NCI-H146 treated with DMSO at 0.1 percent for 48 hours (cell line): Measurements from ENCODE around the gene RTCB.
"Not testable (repeated sequence)": the region's sequence is repeated elsewhere in the genome, so short reads cannot be mapped to it uniquely, and the experiment has no call there.

ENCODE experiments used
- DNase-seq: peaks from one replicate; lab custom pipeline; 2025; ENCODE audit not compliant: unreplicated experiment; lab: John Stamatoyannopoulos, UW

RTCB gene

GRCh38 chr22:32395107-32395506 lies 16.9 kb downstream of the RTCB start:
- DNase-seq = no peak

DNA sequence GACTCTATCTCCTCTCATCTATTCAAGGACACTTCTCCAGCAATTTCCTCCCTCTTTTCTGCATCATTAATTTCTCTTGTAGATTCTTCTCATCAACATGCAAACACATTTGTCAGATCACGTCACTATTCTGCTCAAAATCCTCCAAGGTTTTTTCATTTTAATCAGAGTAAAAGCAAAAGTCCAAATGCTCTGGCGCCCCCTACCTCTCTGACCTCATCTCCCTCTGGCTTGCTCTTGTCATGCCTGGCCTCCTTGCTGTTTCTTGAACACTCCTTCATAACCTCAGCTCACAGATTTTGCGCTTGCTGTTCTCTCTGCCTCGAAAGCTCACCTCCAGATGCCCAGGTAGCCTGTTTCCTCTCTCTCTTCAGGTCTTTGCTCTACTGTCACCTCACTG lies 22.4 kb downstream of the RTCB start:
- no peak for DNase-seq

DNA sequence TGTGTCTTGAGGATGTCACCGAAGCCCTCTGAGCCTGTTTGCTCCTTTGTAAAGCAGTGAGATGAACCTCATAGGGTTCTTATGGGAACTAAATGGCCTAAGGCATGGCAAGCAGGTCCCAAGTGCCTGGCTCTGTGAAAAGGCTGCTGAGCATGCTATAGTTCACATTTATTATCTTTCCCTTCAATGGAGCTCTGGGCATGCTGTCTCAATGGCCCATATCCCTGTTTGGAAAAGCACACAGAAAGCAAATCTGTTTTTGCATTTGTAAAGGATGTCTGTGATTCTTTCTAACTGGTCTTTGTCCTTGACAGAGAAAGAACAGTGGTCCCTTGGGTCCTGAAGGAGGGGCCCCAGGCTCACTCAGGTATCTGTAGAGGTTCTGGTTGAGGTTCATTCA lies 26.4 kb downstream of the RTCB start:
- DNase-seq = no peak

DNA sequence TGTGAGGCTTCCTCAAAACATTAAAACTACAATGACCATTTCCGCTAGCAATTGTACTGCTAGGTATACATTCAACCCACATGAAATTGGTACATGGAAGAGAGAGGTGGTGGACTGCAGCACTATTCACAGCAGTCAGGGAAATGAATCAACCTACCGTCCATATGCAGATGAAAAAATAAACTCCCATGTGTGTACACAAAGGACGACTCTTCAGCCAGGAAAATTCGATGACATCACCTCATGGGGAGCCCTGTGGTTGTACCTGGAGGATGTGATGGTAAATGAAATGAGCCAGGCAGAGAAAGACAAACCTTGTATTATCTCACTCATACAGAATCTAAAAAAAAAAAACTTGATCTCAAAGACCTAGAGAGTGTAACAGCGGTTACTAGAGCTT lies 31.1 kb downstream of the RTCB start:
- peak; percentile 14 for DNase-seq

- no peak for DNase-seq
These were observed 33.3 kb downstream of the RTCB start for GRCh38 chr22:32378707-32379272.

DNA sequence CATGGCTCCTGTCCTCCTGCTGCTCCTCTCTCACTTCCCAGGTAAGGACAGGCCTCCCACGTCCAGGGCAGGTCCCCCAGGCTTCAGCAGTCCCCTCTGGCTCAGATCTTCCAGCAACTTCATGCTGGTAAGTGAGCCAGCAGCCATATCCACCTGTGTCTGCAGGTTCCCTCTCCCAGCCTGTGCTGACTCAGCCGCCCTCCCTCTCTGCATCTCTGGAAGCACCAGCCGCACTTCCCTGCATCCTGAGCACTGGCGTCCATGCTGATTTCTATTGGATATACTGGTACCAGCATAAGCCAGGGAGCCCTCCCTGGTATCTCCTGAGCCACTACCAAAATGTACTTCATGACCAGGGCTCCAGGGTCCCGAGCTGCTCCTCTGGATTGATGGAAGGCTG lies 35.4 kb downstream of the RTCB start:
- DNase-seq = no peak

DNA sequence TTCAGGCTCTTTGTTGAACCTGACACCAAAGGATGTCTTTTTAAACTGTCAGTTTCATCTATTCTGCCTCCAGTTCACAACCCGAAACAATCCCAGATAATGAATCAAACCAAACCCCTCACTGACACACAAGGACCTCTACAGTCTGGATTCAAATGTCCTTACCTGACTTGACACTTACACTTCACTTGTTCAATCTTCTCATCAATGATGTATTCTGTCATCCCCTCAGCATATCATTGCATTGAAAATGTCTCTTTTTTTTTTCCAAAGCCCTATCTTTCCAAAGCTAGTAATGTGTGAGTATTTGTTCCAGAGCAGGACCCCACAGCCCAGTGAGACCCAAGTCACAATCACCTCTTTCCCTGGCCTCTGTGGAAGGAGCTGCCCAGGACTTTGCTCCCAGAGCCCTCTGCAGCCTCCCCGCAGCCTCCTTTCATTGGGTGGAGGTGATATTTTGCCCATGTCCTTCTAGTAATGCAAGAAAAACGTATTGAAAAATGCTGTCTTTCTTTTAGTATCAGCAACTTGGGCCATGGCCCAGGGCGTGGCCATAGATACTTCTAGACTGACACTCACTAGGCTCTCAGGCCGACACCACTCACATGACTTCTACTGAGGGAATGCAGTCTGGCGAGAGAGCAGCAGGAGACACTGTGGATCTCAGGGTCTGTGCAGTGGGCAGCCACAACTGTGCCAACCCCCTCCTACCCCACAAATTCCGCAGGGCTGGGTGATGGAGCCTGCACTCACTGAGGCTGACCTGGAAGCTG lies 36.2 kb downstream of the RTCB start:
- DNase-seq = no peak

DNA sequence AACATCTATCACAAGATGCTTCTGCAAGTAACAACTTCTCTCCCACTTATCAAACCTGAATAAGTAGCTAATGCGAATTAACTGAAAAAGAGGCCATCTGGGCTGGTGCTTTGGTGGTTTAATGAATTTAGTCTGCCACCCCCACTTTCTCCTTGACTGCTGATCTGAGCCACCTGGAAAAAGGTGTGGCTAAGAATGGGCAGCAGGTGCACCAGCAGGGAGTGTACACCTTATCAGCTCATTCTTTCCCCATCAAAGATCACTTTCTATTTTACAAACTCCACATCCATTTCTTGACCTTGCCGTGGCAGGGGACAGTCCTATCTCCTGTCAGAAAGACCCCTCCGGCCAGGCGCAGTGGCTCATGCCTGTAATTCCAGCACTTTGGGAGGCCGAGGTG lies 47.8 kb downstream of the RTCB start:
- peak; percentile 24 for DNase-seq

DNA sequence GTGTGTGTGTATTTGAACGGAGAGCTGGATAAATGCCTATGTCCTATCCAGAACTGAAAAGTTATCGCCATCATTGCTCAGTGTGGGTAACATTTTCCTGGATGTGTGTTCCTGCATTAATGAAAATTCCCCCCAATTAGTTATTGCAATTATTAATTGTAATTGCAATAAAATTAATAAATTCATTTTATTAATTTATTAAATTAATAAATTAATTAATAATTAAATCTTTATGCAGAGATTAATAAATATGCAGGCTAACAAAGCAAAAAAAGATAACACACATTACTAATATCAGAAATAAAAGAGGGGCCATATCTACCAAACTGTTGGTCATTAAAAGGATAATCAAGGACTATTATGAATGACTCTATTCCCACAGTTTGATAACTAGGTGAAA lies 50.8 kb downstream of the RTCB start:
- no peak for DNase-seq

DNA sequence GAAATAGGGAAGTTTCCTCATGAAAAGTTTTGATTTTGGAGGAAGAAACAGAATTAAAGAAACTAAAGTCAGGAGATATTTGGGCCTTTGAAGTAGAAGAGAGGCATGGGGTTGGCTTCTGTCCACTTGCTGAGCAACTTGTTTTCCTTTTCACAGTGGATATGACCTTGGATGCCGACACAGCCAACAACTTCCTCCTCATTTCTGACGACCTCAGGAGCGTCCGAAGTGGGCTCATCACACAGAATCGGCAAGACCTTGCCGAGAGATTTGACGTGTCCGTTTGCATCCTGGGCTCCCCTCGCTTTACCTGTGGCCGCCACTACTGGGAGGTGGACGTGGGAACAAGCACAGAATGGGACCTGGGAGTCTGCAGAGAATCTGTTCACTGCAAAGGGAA lies 52.0 kb downstream of the RTCB start:
- DNase-seq = not testable (repeated sequence)

DNA sequence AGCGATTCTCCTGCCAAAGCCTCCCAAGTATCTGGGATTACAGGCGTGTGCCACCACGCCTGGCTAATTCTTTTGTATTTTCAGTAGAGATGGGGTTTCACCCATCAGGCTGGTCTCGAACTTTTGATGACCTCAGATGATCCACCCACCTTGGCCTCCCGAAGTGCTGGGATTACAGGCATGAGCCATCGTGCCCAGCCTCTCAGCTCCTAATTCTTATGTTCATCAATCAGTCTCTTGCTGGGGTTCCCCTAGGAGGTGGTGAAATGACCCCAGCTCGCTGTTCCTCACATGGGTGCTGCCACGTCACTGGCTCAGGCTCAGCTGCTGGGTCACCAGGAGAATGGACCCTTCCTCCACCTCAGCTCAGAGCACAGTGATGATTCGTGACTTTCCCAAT lies 54.5 kb downstream of the RTCB start, which contains the start of gene RFPL3:
RFPL3 (plus strand) TSS at position 301 of the 400 bp plus-strand sequence. CDS start 205 bp downstream, outside the sequence.
- not testable (repeated sequence) for DNase-seq

DNA sequence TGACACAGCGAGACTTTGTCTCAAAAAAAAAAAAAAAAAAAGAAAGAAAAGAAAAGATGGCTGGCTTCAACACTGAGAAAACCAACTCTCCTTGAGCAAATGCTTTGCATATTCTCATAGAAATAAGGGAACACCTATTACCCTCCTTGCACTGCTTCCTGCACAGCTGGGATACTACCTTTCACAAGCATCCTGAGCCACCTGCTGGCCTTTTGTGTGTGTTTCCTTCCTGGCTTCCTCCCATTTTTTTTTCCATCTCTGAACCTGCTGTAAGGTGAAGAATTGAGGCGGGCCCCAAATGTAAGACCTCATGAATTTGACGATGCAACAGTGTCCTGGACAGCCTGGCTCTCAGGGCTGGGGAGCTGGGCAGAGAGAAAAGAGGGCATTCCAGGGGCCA lies 56.3 kb downstream of the RTCB start:
- DNase-seq = peak; percentile 7

- no peak for DNase-seq
These were observed 57.4 kb downstream of the RTCB start for GRCh38 chr22:32354360-32355351.

DNA sequence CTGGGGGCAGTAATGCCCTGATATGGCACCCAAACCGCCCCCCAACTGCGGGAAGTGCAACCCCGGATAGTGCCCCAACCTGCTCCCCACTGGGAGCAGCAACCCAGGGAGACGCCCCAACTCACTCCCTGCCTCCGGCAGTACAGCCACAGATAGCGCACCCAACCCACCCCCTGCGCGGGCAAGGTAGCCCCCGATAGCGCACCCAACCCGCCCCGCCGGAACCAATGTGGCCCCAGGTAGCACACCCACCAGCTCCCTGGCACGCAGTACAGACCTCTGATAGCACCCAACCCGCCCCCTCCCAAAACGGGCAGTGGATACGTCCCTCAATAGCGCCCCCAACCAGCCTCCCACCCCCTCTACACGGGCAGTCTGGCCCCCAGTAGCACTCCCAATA lies 58.2 kb downstream of the RTCB start:
- no peak for DNase-seq

DNA sequence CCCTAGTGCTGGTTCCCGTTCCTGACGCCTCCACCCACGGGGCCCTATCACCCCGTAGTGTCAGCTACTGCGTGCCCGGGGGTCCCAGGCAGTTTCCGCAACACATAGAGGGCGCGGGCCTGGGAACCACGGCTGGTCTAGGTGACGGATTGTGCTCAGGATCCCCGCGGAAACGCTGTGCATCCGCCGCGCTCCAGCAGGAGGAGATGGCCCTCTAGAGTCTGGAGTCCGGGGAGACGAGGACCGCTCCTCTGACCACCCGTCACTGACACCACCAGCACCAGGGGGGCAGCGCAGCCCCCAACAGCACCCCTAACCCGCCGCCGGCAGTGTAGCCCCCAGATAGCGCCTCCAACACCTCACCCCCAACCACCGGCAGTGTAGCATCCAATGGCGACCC lies 58.8 kb downstream of the RTCB start:
- no peak for DNase-seq

GRCh38 chr22:32352681-32353080 lies 59.4 kb downstream of the RTCB start:
- no peak for DNase-seq

- not testable (repeated sequence) for DNase-seq
These were observed 60.2 kb downstream of the RTCB start for GRCh38 chr22:32351875-32352274.

DNA sequence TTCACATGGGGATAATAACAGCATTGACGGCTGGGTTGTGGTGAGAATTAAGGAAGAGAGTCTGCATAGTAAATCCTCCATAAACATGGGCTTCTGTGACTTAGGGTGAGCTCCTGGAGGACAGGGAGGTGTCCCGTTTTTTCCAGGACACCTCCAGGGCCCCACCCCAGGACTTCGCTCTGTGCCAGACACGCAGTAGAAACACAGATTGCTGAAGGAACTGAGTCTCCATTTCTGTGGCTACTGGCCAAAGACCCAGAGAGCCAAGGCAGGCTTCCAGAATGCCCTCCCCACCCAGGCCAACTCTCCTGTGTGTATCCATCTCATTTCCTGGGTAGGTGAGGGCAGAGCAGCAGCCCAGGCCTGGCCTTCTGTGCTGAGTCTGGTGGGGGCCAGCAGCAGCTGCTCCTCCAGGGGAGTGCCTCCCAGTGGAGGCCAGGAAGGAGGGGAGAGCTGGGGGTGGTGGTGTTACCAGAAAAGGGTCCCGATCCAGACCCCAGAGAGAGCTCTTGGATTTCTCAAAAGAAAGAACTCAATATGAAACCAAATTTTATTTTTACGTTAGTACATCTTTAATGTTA lies 63.9 kb downstream of the RTCB start:
- DNase-seq = no peak

DNA sequence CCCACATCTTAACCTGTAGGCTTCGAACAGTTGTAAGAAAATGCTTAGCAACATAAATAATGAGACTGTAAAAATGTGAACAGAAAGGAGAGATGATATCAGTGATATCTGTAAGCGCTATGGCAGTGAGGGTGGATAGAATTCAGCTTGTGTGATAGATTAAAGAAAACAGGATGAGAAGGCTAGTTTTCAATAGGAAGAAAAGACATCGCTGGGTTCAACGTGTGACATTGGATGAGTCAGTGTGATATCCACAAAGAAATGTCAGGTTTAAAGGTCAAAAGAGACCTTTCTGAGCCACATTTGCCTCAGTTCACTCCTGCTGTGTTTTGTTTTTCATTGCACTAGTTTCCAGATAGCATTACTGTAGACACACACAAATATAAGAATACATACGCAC lies 68.1 kb downstream of the RTCB start:
- DNase-seq = no peak

GRCh38 chr22:32342977-32343376 lies 69.1 kb downstream of the RTCB start:
- DNase-seq = no peak

GRCh38 chr22:32341122-32341740 lies 70.8 kb downstream of the RTCB start:
- DNase-seq = no peak
